Testis (tissue), 3 donors: ENCODE results near the gene KCTD15. TPM values are rescaled to one million over a fixed set of nuclear protein-coding genes. Genes with fewer than 3 reads are reported as not detected.

Experiments
- DNase-seq: peaks from one replicate; pipeline ENCODE4 v3.0.0-alpha.2; 2019
- H3K27ac ChIP-seq, 2 donors: fragments of 200-600 bp; sonication (generic); one replicate each; pipeline ENCODE4 v1.5.1; 2019
- H3K27me3 ChIP-seq: fragments of 200-600 bp; sonication (generic); one replicate; pipeline ENCODE4 v1.5.1; 2019
- H3K36me3 ChIP-seq: fragments of 200-600 bp; sonication (generic); one replicate; pipeline ENCODE4 v1.5.1; 2017; ENCODE audit warnings: low read depth; ENCODE audit errors: missing control alignments
- H3K4me1 ChIP-seq: fragments of 200-600 bp; sonication (generic); one replicate; pipeline ENCODE4 v1.5.1; 2019
- H3K4me3 ChIP-seq, 2 donors: fragments of 200-600 bp; sonication (generic); one replicate each; pipeline ENCODE4 v1.5.1; 2017 to 2019
- H3K9me3 ChIP-seq: fragments of 200-600 bp; sonication (generic); one replicate; pipeline ENCODE4 v1.5.1; 2017
- POLR2A ChIP-seq: fragments of 450-650 bp; IDR thresholded peaks from one replicate; pipeline ENCODE4 v1.6.1; 2017; ENCODE audit warnings: antibody characterized with exemption, mild to moderate bottlenecking, moderate library complexity
- WGBS, 2 donors: methylation state at CpG; one replicate each; pipeline ENCODE4 v1.1.5; 2018; 5-methylcytosine and 5-hydroxymethylcytosine counted together
- intact Hi-C: fragments of 100-400 bp; cut with DNase I; formaldehyde crosslinking; loops from one replicate; pipeline ENCODE4 v1.15.1; 2023; ENCODE audit warnings: low total_unique reads
- polyA plus RNA-seq: library from polyadenylated mRNA; stranded (reverse); fragments of 350-450 nt; fragmentation: Illumina TruSeq; extraction: RNeasy Lipid Tissue Mini Kit (QIAGEN cat#74804); gene quantifications from one replicate; pipeline ENCODE4 v1.2.3, GENCODE V29; 2014; ENCODE audit warnings: low read depth, low replicate concordance; ENCODE audit not compliant: insufficient read depth
- total RNA-seq, 2 donors: library from RNA; depleted of rRNA; stranded (reverse); fragments of >200 nt; gene quantifications; one replicate each; pipeline ENCODE4 v1.2.3, GENCODE V29; 2016
- TF ChIP-seq, protein P1 (sequence below), 3 experiments: fragments of 450-650 bp in 2 of 3; fragments of 200-600 bp in 1 of 3; sonication (generic) in 1 of 3; IDR thresholded peaks; one replicate each; pipeline ENCODE4 v1.5.1; 2016 to 2019; ENCODE audit warnings: antibody characterized with exemption in 3 of 3, mild to moderate bottlenecking in 2 of 3, moderate library complexity in 1 of 3

Gene KCTD15
- total and polyA plus RNA-seq, 3 donors from 2014 or later: 26.3 to 110 (median 61.9) TPM

DNA sequence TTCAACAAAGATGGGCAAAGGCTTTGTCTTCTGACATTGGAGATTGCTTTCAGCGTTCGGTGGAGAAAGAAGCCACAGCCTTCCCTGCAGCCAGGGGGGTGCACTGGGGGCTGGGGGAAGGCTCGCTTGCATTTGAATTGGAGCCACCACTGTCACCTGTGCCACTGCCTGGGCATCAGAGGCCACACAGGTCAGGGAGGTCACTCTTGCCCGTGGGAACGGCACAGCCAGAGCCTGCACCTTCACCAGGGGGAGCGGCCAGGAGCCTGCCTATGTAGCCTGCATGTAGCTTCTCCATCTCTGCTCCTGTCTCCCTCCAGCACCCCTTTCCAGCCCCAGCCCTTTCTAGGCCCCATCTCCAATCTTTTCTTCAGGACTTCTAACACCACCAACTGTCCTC is 43.7 kb upstream of the KCTD15 start:
- WGBS, 2 donors: 69 to 75% methylated on average over 6 of the region's 6 CpGs
- H3K27me3 ChIP-seq: no peaks in the 10 kb centered on the region
- intact Hi-C loops: no loop called here
- no peak overlapping the region for H3K27ac ChIP-seq
- no peaks in the 10 kb centered on the region for H3K4me1 ChIP-seq
- TF ChIP-seq, protein P1, sequence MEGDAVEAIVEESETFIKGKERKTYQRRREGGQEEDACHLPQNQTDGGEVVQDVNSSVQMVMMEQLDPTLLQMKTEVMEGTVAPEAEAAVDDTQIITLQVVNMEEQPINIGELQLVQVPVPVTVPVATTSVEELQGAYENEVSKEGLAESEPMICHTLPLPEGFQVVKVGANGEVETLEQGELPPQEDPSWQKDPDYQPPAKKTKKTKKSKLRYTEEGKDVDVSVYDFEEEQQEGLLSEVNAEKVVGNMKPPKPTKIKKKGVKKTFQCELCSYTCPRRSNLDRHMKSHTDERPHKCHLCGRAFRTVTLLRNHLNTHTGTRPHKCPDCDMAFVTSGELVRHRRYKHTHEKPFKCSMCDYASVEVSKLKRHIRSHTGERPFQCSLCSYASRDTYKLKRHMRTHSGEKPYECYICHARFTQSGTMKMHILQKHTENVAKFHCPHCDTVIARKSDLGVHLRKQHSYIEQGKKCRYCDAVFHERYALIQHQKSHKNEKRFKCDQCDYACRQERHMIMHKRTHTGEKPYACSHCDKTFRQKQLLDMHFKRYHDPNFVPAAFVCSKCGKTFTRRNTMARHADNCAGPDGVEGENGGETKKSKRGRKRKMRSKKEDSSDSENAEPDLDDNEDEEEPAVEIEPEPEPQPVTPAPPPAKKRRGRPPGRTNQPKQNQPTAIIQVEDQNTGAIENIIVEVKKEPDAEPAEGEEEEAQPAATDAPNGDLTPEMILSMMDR (IDR thresholded peaks at IDR 0.05): no peak
- no peak for TF ChIP-seq POLR2A
- no peaks in the 10 kb centered on the region for H3K36me3 ChIP-seq
- no peaks in the 10 kb centered on the region for H3K9me3 ChIP-seq
- no peak for DNase-seq
- no peak overlapping the region for H3K4me3 ChIP-seq

DNA sequence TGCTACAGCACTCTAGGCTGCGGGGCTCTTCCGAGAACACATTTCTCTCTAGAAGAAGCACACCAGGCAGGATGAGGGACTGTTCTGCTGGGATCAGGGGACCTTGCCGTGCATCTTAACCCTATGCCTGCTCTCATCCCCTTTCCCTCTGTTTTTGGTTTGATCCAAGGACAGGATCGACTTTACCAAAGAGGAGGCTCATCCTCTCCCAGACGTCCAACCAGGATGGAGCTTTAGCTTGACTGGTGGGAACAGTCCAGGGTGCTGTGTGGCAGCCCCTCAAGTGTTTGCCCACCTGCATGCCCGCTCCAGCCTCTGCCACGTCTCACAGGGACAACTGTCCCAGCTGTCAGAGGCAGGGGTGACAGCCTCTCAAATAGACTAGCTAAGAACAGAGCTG is 42.3 kb upstream of the KCTD15 start:
- TF ChIP-seq, protein P1 (IDR thresholded peaks at IDR 0.05): no peak
- TF ChIP-seq POLR2A: no peak
- H3K9me3 ChIP-seq: no peaks in the 10 kb centered on the region
- H3K4me3 ChIP-seq: no peak overlapping the region
- WGBS, 2 donors: 71 to 80% methylated on average over 6 to 7 of the region's 7 CpGs
- DNase-seq: no peak
- H3K4me1 ChIP-seq: no peaks in the 10 kb centered on the region
- intact Hi-C loops: no loop called here
- H3K36me3 ChIP-seq: no peaks in the 10 kb centered on the region
- no peaks in the 10 kb centered on the region for H3K27me3 ChIP-seq
- no peak overlapping the region for H3K27ac ChIP-seq

DNA sequence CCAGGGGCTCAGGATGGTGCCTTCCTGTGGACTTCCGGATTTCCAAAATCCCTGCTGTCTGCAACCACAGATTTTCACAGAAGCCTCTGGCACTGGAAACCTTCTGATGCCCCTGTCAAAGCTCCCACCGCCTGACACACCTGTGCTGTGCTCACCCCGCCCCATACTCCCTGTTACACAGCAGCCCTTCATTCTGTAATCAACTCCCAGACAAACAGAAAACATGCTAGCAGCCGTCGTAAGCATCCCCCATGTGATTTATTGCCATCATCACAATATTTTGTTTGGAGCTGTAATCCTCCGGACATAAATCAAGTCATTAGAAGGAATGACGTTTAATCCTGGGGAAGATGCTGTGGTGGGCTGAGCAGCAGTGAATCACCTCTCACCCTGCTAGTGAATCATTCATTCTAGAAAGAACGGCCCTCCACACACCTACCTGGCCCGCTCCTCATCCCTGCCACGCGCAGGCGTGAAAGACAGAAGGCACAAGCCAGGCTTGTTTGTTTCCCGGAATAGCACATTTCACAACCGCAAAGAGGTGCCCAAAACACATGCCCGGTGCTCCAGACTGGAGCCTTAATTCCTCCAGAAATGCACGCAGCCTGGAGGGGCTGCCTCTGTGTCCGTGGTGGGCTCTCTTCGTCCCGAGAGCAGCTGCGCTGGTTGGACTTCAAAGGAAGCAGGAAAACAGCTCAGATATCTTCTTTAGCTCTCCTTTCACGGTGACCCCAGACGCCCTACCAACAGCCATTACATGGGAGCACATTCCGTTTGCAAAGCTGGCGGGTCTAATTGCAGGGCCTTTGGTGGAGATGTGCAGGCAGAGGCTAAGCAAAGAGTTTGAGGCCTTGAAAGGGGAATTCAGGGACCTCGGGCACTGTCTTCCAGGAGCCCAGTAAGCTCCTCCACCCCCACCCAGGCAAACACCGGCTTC is 41.3 kb upstream of the KCTD15 start:
- no peak for TF ChIP-seq POLR2A
- no peak for DNase-seq
- Histone ChIP-seq H3K27me3 (no peaks in the 10 kb centered on the region), H3K4me3 (no peak overlapping the region), H3K9me3 (no peaks in the 10 kb centered on the region), H3K36me3 (no peaks in the 10 kb centered on the region), H3K27ac (no peak overlapping the region), H3K4me1 (no peaks in the 10 kb centered on the region)
- whole genome bisulfite sequencing, 2 donors: 43 to 51% methylated on average over 24 to 26 of the region's 26 CpGs
- intact Hi-C loops: no loop called here

DNA sequence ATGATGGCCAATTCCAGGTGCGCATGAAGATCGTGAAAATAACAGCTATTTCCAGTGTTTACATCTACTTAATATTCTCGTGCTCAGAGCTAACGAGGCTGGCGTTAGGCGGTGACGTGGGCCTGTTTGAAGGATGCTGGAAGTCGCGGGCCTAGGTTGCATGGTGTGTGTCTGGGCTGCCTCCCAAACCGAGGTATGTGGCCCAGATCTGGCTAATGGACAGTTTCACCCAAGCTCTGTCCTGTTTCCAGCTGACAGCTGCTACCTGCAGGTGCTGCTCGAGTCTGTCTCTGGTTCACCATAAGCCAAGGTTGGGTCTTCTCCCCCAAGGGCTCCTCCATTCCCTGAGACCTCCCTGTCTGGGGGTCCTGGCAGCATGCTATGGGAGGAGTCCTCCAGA is 40.5 kb upstream of the KCTD15 start:
- Histone ChIP-seq H3K27ac (no peak overlapping the region), H3K9me3 (no peaks in the 10 kb centered on the region), H3K4me3 (no peak overlapping the region), H3K4me1 (no peaks in the 10 kb centered on the region), H3K36me3 (no peaks in the 10 kb centered on the region), H3K27me3 (no peaks in the 10 kb centered on the region)
- WGBS, 2 donors: 83 to 92% methylated on average over 11 of the region's 11 CpGs
- TF ChIP-seq, protein P1 (IDR thresholded peaks at IDR 0.05): no peak
- no peak for TF ChIP-seq POLR2A
- no peak for DNase-seq
- intact Hi-C loops: no loop called here

DNA sequence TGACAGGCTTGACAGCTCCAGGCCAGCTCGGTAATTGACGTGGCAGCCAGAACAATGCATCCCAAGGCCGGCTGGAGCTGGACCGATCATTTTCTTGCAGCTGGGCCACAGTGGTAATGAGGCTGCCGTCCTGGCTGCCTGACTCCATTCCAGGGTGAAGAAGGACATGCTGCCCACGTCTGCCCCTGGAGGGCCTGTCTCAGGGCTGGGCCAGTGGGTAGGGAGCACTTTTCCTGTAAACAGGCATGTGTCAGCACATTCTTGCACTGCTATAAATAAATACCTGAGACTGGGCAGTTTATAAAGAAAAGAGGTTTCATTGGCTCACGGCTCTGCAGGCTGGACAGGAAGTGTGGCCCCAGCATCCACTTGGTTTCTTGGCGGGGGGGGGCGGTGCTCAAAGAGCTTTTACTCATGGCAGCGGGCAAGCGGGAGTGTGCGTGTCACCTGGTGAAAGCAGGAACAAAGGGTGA is 38.1 kb upstream of the KCTD15 start:
- no peak for DNase-seq

More for the DNA sequence above, 38.1 kb upstream of the KCTD15 start:
- WGBS, 2 donors: 69 to 71% methylated on average over 10 to 12 of the region's 12 CpGs
- TF ChIP-seq POLR2A: no peak
- TF ChIP-seq, protein P1 (IDR thresholded peaks at IDR 0.05): no peak
- Histone ChIP-seq H3K27me3 (no peaks in the 10 kb centered on the region), H3K9me3 (no peaks in the 10 kb centered on the region), H3K4me3 (no peak overlapping the region), H3K27ac (no peak overlapping the region), H3K36me3 (no peaks in the 10 kb centered on the region), H3K4me1 (no peaks in the 10 kb centered on the region)
- intact Hi-C loops: no loop called here
